Body of pancreas (tissue), 4 donors: Measurements from ENCODE around the gene TTC23L. TPM values are rescaled to one million over a fixed set of nuclear protein-coding genes. Genes with fewer than 3 reads are reported as not detected.

ENCODE experiments used
- ATAC-seq: fragments of 150-250 bp; one replicate; pipeline ENCODE4 v1.9.1; 2016
- DNase-seq, 4 donors: peaks; one replicate each; pipeline ENCODE4 v3.0.0-alpha.2; 2019
- H3K27ac ChIP-seq, 4 donors: fragments of 200-600 bp; sonication (generic); 1 replicate in 3 of 4; 2 replicates in 1 of 4; pipeline versions ENCODE4 v1.5.1 to v1.6.1; 2016 to 2019; ENCODE audit warnings: mild to moderate bottlenecking in 1 of 4, mixed read lengths in 1 of 4, moderate library complexity in 1 of 4
- H3K27me3 ChIP-seq, 2 donors: fragments of 200-600 bp; sonication (generic); one replicate each; pipeline ENCODE4 v1.6.0; 2016; ENCODE audit warnings: mild to moderate bottlenecking in 1 of 2
- H3K36me3 ChIP-seq, 2 donors: fragments of 200-600 bp; sonication (generic); replicated peaks in 1 of 2; 2 replicates each; pipeline ENCODE4 v1.5.1; 2016; ENCODE audit warnings: low read depth in 2 of 2; ENCODE audit not compliant: insufficient read depth in 1 of 2
- H3K4me1 ChIP-seq: fragments of 200-600 bp; sonication (generic); one replicate; pipeline ENCODE4 v1.6.0; 2016
- H3K4me3 ChIP-seq, 2 donors: fragments of 200-600 bp; sonication (generic); 1 replicate in 1 of 2; 2 replicates in 1 of 2; pipeline ENCODE4 v1.5.1; 2016 to 2019
- H3K9me3 ChIP-seq, 3 donors: fragments of 200-600 bp; sonication (generic); 1 replicate in 2 of 3; 2 replicates in 1 of 3; pipeline ENCODE4 v1.5.1; 2016
- CTCF ChIP-seq, 7 experiments: fragments of 450-650 bp in 4 of 7; fragments of 200-600 bp in 3 of 7; sonication (generic) in 3 of 7; IDR thresholded peaks; one replicate each; pipeline ENCODE4 v1.5.1; 2016 to 2019; ENCODE audit warnings: antibody characterized with exemption in 7 of 7
- POLR2A ChIP-seq, 3 donors: fragments of 450-650 bp; IDR thresholded peaks; one replicate each; pipeline ENCODE4 v1.6.1; 2016; ENCODE audit warnings: antibody characterized with exemption in 3 of 3, mild to moderate bottlenecking in 2 of 3
- WGBS, 2 donors: methylation state at CpG; one replicate each; pipeline ENCODE4 v1.1.5; 2017; 5-methylcytosine and 5-hydroxymethylcytosine counted together
- intact Hi-C: fragments of 100-400 bp; cut with DNase I; formaldehyde crosslinking; loops from one replicate; pipeline ENCODE4 v1.15.1; 2023
- total RNA-seq, 2 donors: library from RNA; depleted of rRNA; stranded (reverse); fragments of >200 nt; gene quantifications; one replicate each; pipeline ENCODE4 v1.1.0, GENCODE V29; 2016

Gene TTC23L
- total RNA-seq, 2 donors from 2014 or later = 1.3 TPM; not detected in 1

GRCh38 chr5:34811706-34812105, 27.3 kb upstream of the TTC23L start:
- no peak overlapping the region for H3K27ac ChIP-seq
- no peak overlapping the region for H3K4me3 ChIP-seq
- TF ChIP-seq CTCF (IDR thresholded peaks at IDR 0.05) (no peak), POLR2A (IDR thresholded peaks at IDR 0.05) (no peak)
- H3K4me1 ChIP-seq = no peaks in the 10 kb centered on the region
- no peak for ATAC-seq
- no peaks in the 10 kb centered on the region for H3K9me3 ChIP-seq
- WGBS, 2 donors = 72 to 85% methylated on average over 1 of the region's 1 CpG
- no peak for DNase-seq
- H3K27me3 ChIP-seq = no peaks in the 10 kb centered on the region
- intact Hi-C loops = no loop called here
- H3K36me3 ChIP-seq = no peaks in the 10 kb centered on the region

- Histone ChIP-seq H3K4me3 (no peak overlapping the region), H3K9me3 (no peaks in the 10 kb centered on the region), H3K36me3 (no peaks in the 10 kb centered on the region), H3K27ac (no peak overlapping the region), H3K4me1 (no peaks in the 10 kb centered on the region), H3K27me3 (no peaks in the 10 kb centered on the region)
- intact Hi-C loops = no loop called here
- WGBS, 2 donors = 67 to 80% methylated on average over 3 of the region's 3 CpGs
- DNase-seq (no peak), ATAC-seq (no peak)
- TF ChIP-seq POLR2A (IDR thresholded peaks at IDR 0.05) = no peak
- no peak for TF ChIP-seq CTCF (IDR thresholded peaks at IDR 0.05)
Observed at GRCh38 chr5:34813509-34813908, 25.5 kb upstream of the TTC23L start.

GRCh38 chr5:34817558-34818351, 21.2 kb upstream of the TTC23L start:
- no peaks in the 10 kb centered on the region for H3K36me3 ChIP-seq
- H3K27me3 ChIP-seq = no peaks in the 10 kb centered on the region
- H3K4me3 ChIP-seq = no peak overlapping the region
- DNase-seq (no peak), ATAC-seq (no peak)
- no peaks in the 10 kb centered on the region for H3K9me3 ChIP-seq
- no peaks in the 10 kb centered on the region for H3K4me1 ChIP-seq
- WGBS, 2 donors = 90 to 91% methylated on average over 3 of the region's 3 CpGs
- no peak for TF ChIP-seq CTCF (IDR thresholded peaks at IDR 0.05)
- TF ChIP-seq POLR2A (IDR thresholded peaks at IDR 0.05) = no peak
- intact Hi-C loops = no loop called here
- H3K27ac ChIP-seq = no peak overlapping the region

GRCh38 chr5:34818717-34819116, 20.2 kb upstream of the TTC23L start:
- H3K27ac ChIP-seq = no peak overlapping the region
- 87 to 91% methylated on average over 3 of the region's 3 CpGs for WGBS, 2 donors
- no peak for ATAC-seq
- H3K4me3 ChIP-seq = no peak overlapping the region
- no peak for DNase-seq
- intact Hi-C loops = no loop called here
- no peaks in the 10 kb centered on the region for H3K27me3 ChIP-seq
- no peaks in the 10 kb centered on the region for H3K4me1 ChIP-seq
- no peak for TF ChIP-seq CTCF (IDR thresholded peaks at IDR 0.05)
- TF ChIP-seq POLR2A (IDR thresholded peaks at IDR 0.05) = no peak
- no peaks in the 10 kb centered on the region for H3K36me3 ChIP-seq
- no peaks in the 10 kb centered on the region for H3K9me3 ChIP-seq

GRCh38 chr5:34820593-34820992, 18.4 kb upstream of the TTC23L start:
- Histone ChIP-seq H3K4me1 (no peaks in the 10 kb centered on the region), H3K9me3 (no peaks in the 10 kb centered on the region), H3K4me3 (no peak overlapping the region), H3K36me3 (peaks cover 0 to 2% of the 10 kb centered on the region in 2 donors), H3K27me3 (no peaks in the 10 kb centered on the region), H3K27ac (no peak overlapping the region)
- no peak for TF ChIP-seq CTCF (IDR thresholded peaks at IDR 0.05)
- intact Hi-C loops = no loop called here
- DNase-seq (no peak), ATAC-seq (no peak)
- WGBS, 2 donors = 83 to 88% methylated on average over 1 of the region's 1 CpG
